Fibroblast of lung (primary cell): ENCODE data around the gene NXN. TPM values are rescaled to one million over a fixed set of nuclear protein-coding genes. Genes with fewer than 3 reads are reported as not detected.
A peak's percentile ranks its signal among the peaks of the same experiment; 100 is the strongest.

ENCODE experiments used
- DNase-seq, 2 donors: peaks; one replicate each; pipeline versions ENCODE4 v3.0.0 to v3.0.0-alpha.2; 2010; ENCODE audit warnings: low read depth in 2 of 2
- H2AFZ ChIP-seq: 2 replicates; pipeline ENCODE4 v1.5.1; 2012; ENCODE audit warnings: low read length, control low read depth, inconsistent platforms
- H3K27ac ChIP-seq: 2 replicates; pipeline ENCODE4 v1.5.1; 2011; ENCODE audit warnings: low read length, control low read depth; ENCODE audit not compliant: insufficient read depth
- H3K27me3 ChIP-seq: 2 replicates; pipeline ENCODE4 v1.5.1; 2011; ENCODE audit warnings: mild to moderate bottlenecking, low read length; ENCODE audit not compliant: control insufficient read depth, insufficient read depth
- H3K36me3 ChIP-seq: 2 replicates; pipeline ENCODE4 v1.5.1; 2011; ENCODE audit warnings: low read length; ENCODE audit not compliant: control insufficient read depth, insufficient read depth
- H3K4me1 ChIP-seq: 2 replicates; pipeline ENCODE4 v1.5.1; 2011; ENCODE audit warnings: low read length; ENCODE audit not compliant: control insufficient read depth, insufficient read depth; ENCODE audit errors: extremely low read depth
- H3K4me2 ChIP-seq: 2 replicates; pipeline ENCODE4 v1.5.1; 2011; ENCODE audit warnings: low read length, control low read depth; ENCODE audit not compliant: insufficient read depth; ENCODE audit errors: extremely low read depth
- H3K4me3 ChIP-seq, 4 experiments: fragments of 200-600 bp in 1 of 4; sonication (generic) in 1 of 4; replicated peaks in 1 of 4; 2 replicates each; pipeline ENCODE4 v1.5.1; 2011 to 2016; ENCODE audit warnings: low read length in 4 of 4, low read depth in 3 of 4, mild to moderate bottlenecking in 3 of 4, control low read depth in 2 of 4, inconsistent platforms in 1 of 4, mixed read lengths in 1 of 4; ENCODE audit not compliant: insufficient read depth in 1 of 4; ENCODE audit errors: control extremely low read depth in 1 of 4
- H3K79me2 ChIP-seq: 2 replicates; pipeline ENCODE4 v1.5.1; 2012; ENCODE audit warnings: mild to moderate bottlenecking, low read length, inconsistent platforms; ENCODE audit not compliant: control insufficient read depth, insufficient read depth
- H3K9ac ChIP-seq: 2 replicates; pipeline ENCODE4 v1.5.1; 2011; ENCODE audit warnings: mild to moderate bottlenecking, low read length, control low read depth; ENCODE audit not compliant: insufficient read depth
- H3K9me3 ChIP-seq: 2 replicates; pipeline ENCODE4 v1.5.1; 2012; ENCODE audit warnings: low read depth, low read length; ENCODE audit not compliant: control insufficient read depth, insufficient read depth
- H4K20me1 ChIP-seq: 2 replicates; pipeline ENCODE4 v1.5.1; 2011; ENCODE audit warnings: low read length; ENCODE audit not compliant: control insufficient read depth, insufficient read depth; ENCODE audit errors: extremely low read depth
- CTCF ChIP-seq, 2 donors: IDR thresholded peaks in 1 of 2; conservative IDR thresholded peaks in 1 of 2; 1 replicate in 1 of 2; 2 replicates in 1 of 2; pipeline ENCODE4 v1.5.1; 2011 to 2012; ENCODE audit warnings: low read length in 2 of 2, control low read depth in 1 of 2, inconsistent platforms in 1 of 2, low read depth in 1 of 2, mild to moderate bottlenecking in 1 of 2
- EZH2 ChIP-seq: IDR thresholded peaks from 2 replicates; pipeline ENCODE4 v1.5.1; 2012; ENCODE audit warnings: low read length, control low read depth, mild to moderate bottlenecking; ENCODE audit errors: missing control alignments
- polyA plus RNA-seq, 2 donors: library from polyadenylated mRNA; depleted of rRNA in 1 of 2; stranded (reverse) in 1 of 2; unstranded in 1 of 2; fragments of >200 nt; gene quantifications; 2 replicates each; pipeline ENCODE4 v1.2.1, GENCODE V29; 2011 to 2012; ENCODE audit warnings: missing spikeins in 1 of 2
- total RNA-seq: library from RNA; depleted of rRNA; stranded (reverse); fragments of >200 nt; gene quantifications from 2 replicates; pipeline ENCODE4 v1.2.1, GENCODE V29; 2014

NXN gene
- total and polyA plus RNA-seq, 2 donors (not counting 1 experiment from before 2014, with no cell fraction given) = 38.5 to 53.8 TPM

GRCh38 chr17:848402-848801 is 131.2 kb downstream of the NXN start:
- Histone ChIP-seq H3K4me3 (no peak overlapping the region), H3K9ac (no peak overlapping the region), H3K36me3 (no peaks in the 10 kb centered on the region), H3K4me2 (no peak overlapping the region), H3K79me2 (no peaks in the 10 kb centered on the region), H3K27me3 (no peaks in the 10 kb centered on the region), H3K4me1 (peaks cover 7% of the 10 kb centered on the region), H4K20me1 (no peaks in the 10 kb centered on the region), H2AFZ (no peak overlapping the region), H3K9me3 (no peaks in the 10 kb centered on the region), H3K27ac (no peak overlapping the region)
- no peak for TF ChIP-seq EZH2
- TF ChIP-seq CTCF (conservative IDR thresholded peaks at IDR 0.05 in 1 of 2, IDR thresholded peaks at IDR 0.05 in 1 of 2; ENCODE audit: low read depth in 1 of 2, low read length in 2 of 2) = no peak
- no peak for DNase-seq

- Histone ChIP-seq H3K36me3 (no peaks in the 10 kb centered on the region), H3K27me3 (no peaks in the 10 kb centered on the region), H3K4me3 (peak overlapping the region; percentile 4 to 54 (median 34)), H3K4me2 (peak overlapping the region; percentile 72), H3K9me3 (no peaks in the 10 kb centered on the region), H3K27ac (no peak overlapping the region), H2AFZ (no peak overlapping the region), H3K4me1 (peaks cover 7% of the 10 kb centered on the region), H3K79me2 (no peaks in the 10 kb centered on the region), H3K9ac (peak overlapping the region; percentile 43), H4K20me1 (no peaks in the 10 kb centered on the region)
- peak; percentile 36 to 47 for DNase-seq
- no peak for TF ChIP-seq CTCF (conservative IDR thresholded peaks at IDR 0.05 in 1 of 2, IDR thresholded peaks at IDR 0.05 in 1 of 2; ENCODE audit: low read depth in 1 of 2, low read length in 2 of 2)
- TF ChIP-seq EZH2 = no peak
Measured at GRCh38 chr17:846901-847843, 132.4 kb downstream of the NXN start.

GRCh38 chr17:841313-841712 is 138.3 kb downstream of the NXN start:
- Histone ChIP-seq H3K9ac (no peak overlapping the region), H3K4me3 (no peak overlapping the region), H4K20me1 (no peaks in the 10 kb centered on the region), H3K4me2 (no peak overlapping the region), H3K79me2 (no peaks in the 10 kb centered on the region), H2AFZ (no peak overlapping the region), H3K27me3 (no peaks in the 10 kb centered on the region), H3K36me3 (no peaks in the 10 kb centered on the region), H3K4me1 (peaks cover 3% of the 10 kb centered on the region), H3K27ac (no peak overlapping the region), H3K9me3 (no peaks in the 10 kb centered on the region)
- TF ChIP-seq EZH2 (no peak), CTCF (conservative IDR thresholded peaks at IDR 0.05 in 1 of 2, IDR thresholded peaks at IDR 0.05 in 1 of 2; ENCODE audit: low read depth in 1 of 2, low read length in 2 of 2) (no peak)
- DNase-seq = no peak
